CD14-positive monocyte (primary cell): ENCODE data around the gene UAP1. TPM values are rescaled to one million over a fixed set of nuclear protein-coding genes. Genes with fewer than 3 reads are reported as not detected.

Source experiments
- DNase-seq, 3 donors: peaks; one replicate each; pipeline ENCODE4 v3.0.0-alpha.2; 2011 to 2022
- H2AFZ ChIP-seq: 2 replicates; pipeline ENCODE4 v1.6.0; 2012; ENCODE audit warnings: mild to moderate bottlenecking, low read depth, low read length, inconsistent platforms; ENCODE audit not compliant: insufficient read depth, poor library complexity, severe bottlenecking
- H3K27ac ChIP-seq, 2 donors: 1 replicate in 1 of 2; 2 replicates in 1 of 2; pipeline ENCODE4 v1.5.1; 2012 to 2013; ENCODE audit warnings: low read length in 2 of 2, control low read depth in 1 of 2, inconsistent platforms in 1 of 2, low read depth in 1 of 2, mild to moderate bottlenecking in 1 of 2
- H3K27me3 ChIP-seq, 2 donors: one replicate each; pipeline versions ENCODE4 v1.6.0 to v1.6.1; 2011 to 2013; ENCODE audit warnings: low read length in 2 of 2; ENCODE audit not compliant: control insufficient read depth in 2 of 2, insufficient read depth in 2 of 2
- H3K36me3 ChIP-seq, 2 donors: replicated peaks in 1 of 2; 1 replicate in 1 of 2; 2 replicates in 1 of 2; pipeline versions ENCODE4 v1.5.1 to v1.6.1; 2012 to 2013; ENCODE audit warnings: low read length in 2 of 2, control low read depth in 1 of 2, inconsistent platforms in 1 of 2, mild to moderate bottlenecking in 1 of 2; ENCODE audit not compliant: insufficient read depth in 2 of 2, control insufficient read depth in 1 of 2
- H3K4me1 ChIP-seq, 2 donors: 1 replicate in 1 of 2; 2 replicates in 1 of 2; pipeline versions ENCODE4 v1.5.1 to v1.6.1; 2012 to 2013; ENCODE audit warnings: low read length in 2 of 2, control low read depth in 1 of 2, inconsistent platforms in 1 of 2, mild to moderate bottlenecking in 1 of 2, moderate library complexity in 1 of 2; ENCODE audit not compliant: insufficient read depth in 2 of 2, control insufficient read depth in 1 of 2
- H3K4me2 ChIP-seq: replicated peaks from 2 replicates; pipeline ENCODE3; 2012; ENCODE audit warnings: low read length, moderate library complexity, mild to moderate bottlenecking; ENCODE audit not compliant: poor library complexity, severe bottlenecking; ENCODE audit errors: extremely low read depth
- H3K4me3 ChIP-seq, 3 experiments: fragments of 200-600 bp in 1 of 3; sonication (generic) in 1 of 3; replicated peaks in 1 of 3; 1 replicate in 2 of 3; 2 replicates in 1 of 3; pipeline ENCODE4 v1.5.1; 2011 to 2013; ENCODE audit warnings: low read length in 3 of 3, mild to moderate bottlenecking in 3 of 3, control low read depth in 2 of 3, low read depth in 2 of 3, inconsistent platforms in 1 of 3, moderate library complexity in 1 of 3
- H3K79me2 ChIP-seq: 2 replicates; pipeline ENCODE4 v1.6.0; 2012; ENCODE audit warnings: mild to moderate bottlenecking, control low read depth, inconsistent platforms, low read length, moderate library complexity; ENCODE audit not compliant: insufficient read depth
- H3K9ac ChIP-seq: 2 replicates; pipeline ENCODE4 v1.6.0; 2017; ENCODE audit warnings: low read length, mild to moderate bottlenecking; ENCODE audit not compliant: insufficient read depth, poor library complexity, severe bottlenecking
- H3K9me3 ChIP-seq, 2 donors: replicated peaks in 1 of 2; 1 replicate in 1 of 2; 2 replicates in 1 of 2; pipeline versions ENCODE4 v1.5.1 to v1.6.1; 2012 to 2013; ENCODE audit warnings: low read length in 2 of 2, control low read depth in 1 of 2; ENCODE audit not compliant: control insufficient read depth in 1 of 2, insufficient read depth in 1 of 2
- H4K20me1 ChIP-seq: 2 replicates; pipeline ENCODE4 v1.6.0; 2012; ENCODE audit warnings: mild to moderate bottlenecking, low read length, control low read depth, moderate library complexity; ENCODE audit not compliant: insufficient read depth
- H3K27ac Mint-ChIP-seq, 7 donors: one replicate each; pipeline ENCODE4 v1.8.0; 2020; ENCODE audit warnings: mild to moderate bottlenecking in 7 of 7, mixed read lengths in 7 of 7, moderate library complexity in 6 of 7, inconsistent platforms in 2 of 7
- H3K27me3 Mint-ChIP-seq, 3 donors: one replicate each; pipeline ENCODE4 v1.8.0; 2021 to 2022; ENCODE audit warnings: low read depth in 3 of 3, mild to moderate bottlenecking in 3 of 3, mixed read lengths in 3 of 3, moderate library complexity in 3 of 3, inconsistent platforms in 1 of 3
- H3K36me3 Mint-ChIP-seq, 2 donors: one replicate each; pipeline ENCODE4 v1.8.0; 2020; ENCODE audit warnings: mixed read lengths in 2 of 2, inconsistent platforms in 1 of 2, mild to moderate bottlenecking in 1 of 2
- H3K4me1 Mint-ChIP-seq: one replicate; pipeline ENCODE4 v1.8.0; 2020; ENCODE audit warnings: mild to moderate bottlenecking, mixed read lengths
- H3K4me3 Mint-ChIP-seq, 2 donors: one replicate each; pipeline ENCODE4 v1.8.0; 2020; ENCODE audit warnings: mild to moderate bottlenecking in 2 of 2, mixed read lengths in 2 of 2, moderate library complexity in 1 of 2
- H3K9me3 Mint-ChIP-seq, 7 donors: one replicate each; pipeline ENCODE4 v1.8.0; 2020 to 2022; ENCODE audit warnings: mixed read lengths in 7 of 7, mild to moderate bottlenecking in 6 of 7, moderate library complexity in 6 of 7, inconsistent platforms in 2 of 7
- WGBS: methylation state at CpG from one replicate; pipeline ENCODE4 v1.1.5; 2013; ENCODE audit warnings: missing lambda C conversion rate; ENCODE audit not compliant: insufficient coverage; 5-methylcytosine and 5-hydroxymethylcytosine counted together
- intact Hi-C, 2 donors: fragments of 100-400 bp; cut with micrococcal nuclease; formaldehyde crosslinking; loops; one replicate each; pipeline versions ENCODE4 v1.15.0 to v1.15.1; 2023
- polyA plus RNA-seq, 3 donors: library from polyadenylated mRNA; depleted of rRNA in 1 of 3; unstranded in 2 of 3; stranded (reverse) in 1 of 3; fragments of 300-500 nt in 2 of 3; fragments of >200 nt in 1 of 3; fragmentation: Illumina TruSeq in 2 of 3; gene quantifications; 1 replicate in 2 of 3; 2 replicates in 1 of 3; pipeline ENCODE4 v1.2.3, GENCODE V29; 2012 to 2021
- TF ChIP-seq, protein P1 (sequence below): fragments of 200-600 bp; IDR thresholded peaks from one replicate; pipeline ENCODE4 v1.8.0; 2022; ENCODE audit warnings: antibody characterized with exemption, mild to moderate bottlenecking

UAP1 gene
- polyA plus RNA-seq, 3 donors: 2.8 to 7.2 (median 5.9) TPM

DNA sequence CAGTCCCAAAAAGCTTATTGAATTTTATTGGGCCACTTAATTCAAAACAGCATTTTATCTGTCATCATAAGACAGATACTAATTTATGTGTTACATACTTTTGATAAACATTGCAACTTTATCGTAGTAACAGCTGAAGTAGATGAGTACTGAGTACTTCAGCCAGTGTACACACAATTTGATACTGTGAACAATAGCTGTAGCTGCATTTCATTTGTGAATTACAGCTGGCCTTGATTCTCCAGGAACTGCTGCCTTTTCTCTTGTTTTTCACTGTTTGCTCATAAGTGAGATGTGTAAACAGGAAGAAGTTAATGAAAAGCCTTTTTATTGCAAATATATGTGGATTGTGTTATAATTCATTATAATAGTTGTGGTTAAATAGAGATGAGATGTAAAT is 10.2 kb downstream of the UAP1 start:
- Histone ChIP-seq H3K9ac (no peak overlapping the region), H4K20me1 (no peaks in the 10 kb centered on the region), H3K4me3 (no peak overlapping the region), H3K79me2 (no peaks in the 10 kb centered on the region), H3K4me2 (no peak overlapping the region), H2AFZ (no peak overlapping the region), H3K27ac (no peak overlapping the region), H3K36me3 (no peaks in the 10 kb centered on the region), H3K9me3 (no peaks in the 10 kb centered on the region), H3K27me3 (no peaks in the 10 kb centered on the region), H3K4me1 (peaks cover 4 to 7% of the 10 kb centered on the region in 2 donors)
- H3K36me3 Mint-ChIP-seq: peaks cover 4 to 9% of the 10 kb centered on the region in 2 donors
- DNase-seq: no peak
- TF ChIP-seq, protein P1, sequence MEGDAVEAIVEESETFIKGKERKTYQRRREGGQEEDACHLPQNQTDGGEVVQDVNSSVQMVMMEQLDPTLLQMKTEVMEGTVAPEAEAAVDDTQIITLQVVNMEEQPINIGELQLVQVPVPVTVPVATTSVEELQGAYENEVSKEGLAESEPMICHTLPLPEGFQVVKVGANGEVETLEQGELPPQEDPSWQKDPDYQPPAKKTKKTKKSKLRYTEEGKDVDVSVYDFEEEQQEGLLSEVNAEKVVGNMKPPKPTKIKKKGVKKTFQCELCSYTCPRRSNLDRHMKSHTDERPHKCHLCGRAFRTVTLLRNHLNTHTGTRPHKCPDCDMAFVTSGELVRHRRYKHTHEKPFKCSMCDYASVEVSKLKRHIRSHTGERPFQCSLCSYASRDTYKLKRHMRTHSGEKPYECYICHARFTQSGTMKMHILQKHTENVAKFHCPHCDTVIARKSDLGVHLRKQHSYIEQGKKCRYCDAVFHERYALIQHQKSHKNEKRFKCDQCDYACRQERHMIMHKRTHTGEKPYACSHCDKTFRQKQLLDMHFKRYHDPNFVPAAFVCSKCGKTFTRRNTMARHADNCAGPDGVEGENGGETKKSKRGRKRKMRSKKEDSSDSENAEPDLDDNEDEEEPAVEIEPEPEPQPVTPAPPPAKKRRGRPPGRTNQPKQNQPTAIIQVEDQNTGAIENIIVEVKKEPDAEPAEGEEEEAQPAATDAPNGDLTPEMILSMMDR: no peak
- intact Hi-C loops: no loop called here
- no peak overlapping the region for H3K4me3 Mint-ChIP-seq
- peaks cover 8% of the 10 kb centered on the region for H3K4me1 Mint-ChIP-seq
- H3K27ac Mint-ChIP-seq: no peak overlapping the region
- H3K9me3 Mint-ChIP-seq: no peaks in the 10 kb centered on the region
- no peaks in the 10 kb centered on the region for H3K27me3 Mint-ChIP-seq
- 100% methylated on average over 1 of the region's 1 CpG for WGBS

DNA sequence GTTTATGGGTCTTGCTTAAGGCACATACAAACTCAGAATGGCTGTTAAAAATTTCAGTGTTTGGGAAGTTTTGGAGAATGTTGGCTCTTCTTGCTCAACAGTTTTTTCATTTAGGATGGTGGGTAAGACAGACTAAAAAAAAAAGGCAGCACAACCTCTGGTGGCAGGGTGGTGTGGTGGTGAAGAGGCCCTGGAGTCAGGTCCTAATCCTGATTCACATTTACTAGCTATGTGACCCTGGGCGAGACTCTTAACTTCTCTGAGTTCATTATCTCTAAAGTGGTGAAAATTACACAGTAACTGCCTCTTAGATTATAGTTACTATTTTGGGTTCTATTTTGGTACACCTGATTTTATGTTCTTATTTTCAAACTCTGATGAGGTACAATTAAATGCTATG is 11.6 kb downstream of the UAP1 start:
- Histone ChIP-seq H3K9ac (no peak overlapping the region), H2AFZ (no peak overlapping the region), H3K4me3 (no peak overlapping the region), H3K9me3 (no peaks in the 10 kb centered on the region), H4K20me1 (no peaks in the 10 kb centered on the region), H3K27me3 (no peaks in the 10 kb centered on the region), H3K27ac (no peak overlapping the region), H3K79me2 (no peaks in the 10 kb centered on the region), H3K4me1 (peaks cover 4 to 7% of the 10 kb centered on the region in 2 donors), H3K4me2 (no peak overlapping the region), H3K36me3 (no peaks in the 10 kb centered on the region)
- Mint-ChIP-seq H3K4me3 (no peak overlapping the region), H3K27ac (peak overlapping the region in 2 of 7 donors; percentile 16 to 52), H3K27me3 (no peaks in the 10 kb centered on the region), H3K4me1 (peaks cover 8% of the 10 kb centered on the region), H3K36me3 (peaks cover 4 to 5% of the 10 kb centered on the region in 2 donors), H3K9me3 (no peaks in the 10 kb centered on the region)
- DNase-seq: no peak
- WGBS: no CpG with 5 or more reads among the region's 1 CpG
- TF ChIP-seq, protein P1: no peak
- intact Hi-C loops: no loop called here
